B cell (primary cell): ENCODE data around the gene DCAF6.

Experiments
- CTCF ChIP-seq: fragments of 200-600 bp; IDR thresholded peaks from one replicate; pipeline ENCODE4 v1.8.0; 2022; ENCODE audit warnings: antibody characterized with exemption, mild to moderate bottlenecking
- EZH2 ChIP-seq: IDR thresholded peaks from 2 replicates; pipeline ENCODE4 v1.6.1; 2012; ENCODE audit warnings: borderline replicate concordance, low read depth, mild to moderate bottlenecking, moderate library complexity, low read length; ENCODE audit not compliant: insufficient read depth, poor library complexity, severe bottlenecking

DNA sequence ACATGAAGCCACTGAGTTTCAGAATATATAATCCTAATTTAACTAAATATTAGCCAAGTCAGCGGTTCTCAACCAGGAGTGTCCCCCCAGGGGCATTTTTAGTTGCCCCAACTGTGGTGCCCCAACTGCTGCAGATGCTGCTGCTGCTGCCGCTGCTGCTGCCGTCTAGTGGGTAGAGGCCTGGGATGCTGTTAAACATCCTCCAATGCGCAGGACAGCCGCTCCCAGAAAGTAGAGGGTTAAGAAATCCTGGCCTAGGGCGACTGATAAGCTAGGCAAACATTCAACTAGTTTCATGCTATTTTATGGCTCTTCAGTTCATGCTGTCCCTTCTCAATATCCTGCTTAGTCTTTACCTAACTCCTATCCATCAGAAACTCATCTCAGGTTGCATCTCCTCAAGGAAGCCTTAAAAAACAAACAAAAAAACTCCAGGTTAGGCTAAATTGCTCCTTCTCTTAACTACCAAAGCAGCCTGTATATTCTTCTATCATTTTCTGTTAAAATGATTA, 9.9 kb upstream of the DCAF6 start:
- TF ChIP-seq CTCF (no peak), EZH2 (no peak)
